ENCODE measurements around the gene ASB4. TPM values are rescaled to one million over a fixed set of nuclear protein-coding genes. Genes with fewer than 3 reads are reported as not detected.

Gene ASB4
- total and polyA plus RNA-seq, 2 experiments from 2014 or later, result not detected

- TF ChIP-seq, protein P1, sequence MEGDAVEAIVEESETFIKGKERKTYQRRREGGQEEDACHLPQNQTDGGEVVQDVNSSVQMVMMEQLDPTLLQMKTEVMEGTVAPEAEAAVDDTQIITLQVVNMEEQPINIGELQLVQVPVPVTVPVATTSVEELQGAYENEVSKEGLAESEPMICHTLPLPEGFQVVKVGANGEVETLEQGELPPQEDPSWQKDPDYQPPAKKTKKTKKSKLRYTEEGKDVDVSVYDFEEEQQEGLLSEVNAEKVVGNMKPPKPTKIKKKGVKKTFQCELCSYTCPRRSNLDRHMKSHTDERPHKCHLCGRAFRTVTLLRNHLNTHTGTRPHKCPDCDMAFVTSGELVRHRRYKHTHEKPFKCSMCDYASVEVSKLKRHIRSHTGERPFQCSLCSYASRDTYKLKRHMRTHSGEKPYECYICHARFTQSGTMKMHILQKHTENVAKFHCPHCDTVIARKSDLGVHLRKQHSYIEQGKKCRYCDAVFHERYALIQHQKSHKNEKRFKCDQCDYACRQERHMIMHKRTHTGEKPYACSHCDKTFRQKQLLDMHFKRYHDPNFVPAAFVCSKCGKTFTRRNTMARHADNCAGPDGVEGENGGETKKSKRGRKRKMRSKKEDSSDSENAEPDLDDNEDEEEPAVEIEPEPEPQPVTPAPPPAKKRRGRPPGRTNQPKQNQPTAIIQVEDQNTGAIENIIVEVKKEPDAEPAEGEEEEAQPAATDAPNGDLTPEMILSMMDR (conservative IDR thresholded peaks at IDR 0.05; ENCODE audit: low read depth in 2 of 2), result no peak
- TF ChIP-seq POLR2AphosphoS5 (IDR thresholded peaks at IDR 0.05; ENCODE audit: low read depth) (no peak), EZH2 (IDR thresholded peaks at IDR 0.05; ENCODE audit: low read depth, unreplicated experiment) (no peak), EZH2phosphoT487 (IDR thresholded peaks at IDR 0.05; ENCODE audit: unreplicated experiment) (no peak), CREB1 (CRISPR knock-in tag; IDR thresholded peaks at IDR 0.05; ENCODE audit: low read depth) (no peak), ZNF114 (CRISPR knock-in tag; IDR thresholded peaks at IDR 0.05) (no peak), STAT1 (IDR thresholded peaks at IDR 0.05; ENCODE audit: unreplicated experiment) (no peak), NANOG (IDR thresholded peaks at IDR 0.05; ENCODE audit: borderline replicate concordance) (no peak), REST (IDR thresholded peaks at IDR 0.05; ENCODE audit: unreplicated experiment) (no peak), JUNB (IDR thresholded peaks at IDR 0.05; ENCODE audit: unreplicated experiment) (no peak)
These were observed 61.9 kb downstream of the ASB4 start (continued) for GRCh38 chr7:95547361-95548348.

GRCh38 chr7:95549818-95550529 is 64.2 kb downstream of the ASB4 start:
- Mint-ChIP-seq H3K4me1 (no peaks in the 10 kb centered on the region), H3K36me3 (ENCODE audit: low read depth) (no peaks in the 10 kb centered on the region), H3K9me3 (peaks cover 4% of the 10 kb centered on the region; the same call in 1 of the 3 replicates), H3K27me3 (ENCODE audit: insufficient read depth, low read depth, poor library complexity) (no peaks in the 10 kb centered on the region), H3K4me3 (no peak overlapping the region), H3K27ac (no peak overlapping the region)
- Histone ChIP-seq H3K27me3 (ENCODE audit: insufficient read depth) (no peaks in the 10 kb centered on the region), H3K4me2 (no peak overlapping the region), H3K36me3 (ENCODE audit: insufficient read depth) (no peaks in the 10 kb centered on the region), H3K79me2 (replicated peaks; ENCODE audit: insufficient read depth) (no peaks in the 10 kb centered on the region), H3K9me2 (ENCODE audit: insufficient read depth) (0 out of 2 replicates have a peak, but pooled peaks cover 3% of the 10 kb centered on the region), H4K20me1 (replicated peaks; ENCODE audit: insufficient read depth) (no peaks in the 10 kb centered on the region), H3K4me3 (no peak overlapping the region), H3K4me1 (ENCODE audit: insufficient read depth) (no peaks in the 10 kb centered on the region), H2AFZ (peak overlapping the region; percentile 29; the same call in 1 of the 2 replicates), H3F3A (replicated peaks; ENCODE audit: low read depth) (no peaks in the 10 kb centered on the region), H3K27ac (ENCODE audit: low read depth) (no peak overlapping the region)
- ATAC-seq, result no peak
- no peak for DNase-seq (ENCODE audit: low spot score)
- no peak for TF ChIP-seq EZH2 (IDR thresholded peaks at IDR 0.05; ENCODE audit: low read depth, unreplicated experiment)
- no peak for TF ChIP-seq POLR2AphosphoS5 (IDR thresholded peaks at IDR 0.05; ENCODE audit: low read depth)

Measured in GM23338 (cell line).